GM10266 (cell line): ENCODE data around the gene NNMT.

Experiments used
- DNase-seq: peaks from one replicate; pipeline ENCODE4 v3.0.0; 2012; ENCODE audit errors: extremely low spot score
- TF ChIP-seq, protein P1 (sequence below): IDR thresholded peaks from 2 replicates; pipeline ENCODE4 v1.5.1; 2012; ENCODE audit warnings: mild to moderate bottlenecking, low read depth; ENCODE audit not compliant: control insufficient read depth, insufficient read depth; ENCODE audit errors: missing control alignments

The NNMT gene

DNA sequence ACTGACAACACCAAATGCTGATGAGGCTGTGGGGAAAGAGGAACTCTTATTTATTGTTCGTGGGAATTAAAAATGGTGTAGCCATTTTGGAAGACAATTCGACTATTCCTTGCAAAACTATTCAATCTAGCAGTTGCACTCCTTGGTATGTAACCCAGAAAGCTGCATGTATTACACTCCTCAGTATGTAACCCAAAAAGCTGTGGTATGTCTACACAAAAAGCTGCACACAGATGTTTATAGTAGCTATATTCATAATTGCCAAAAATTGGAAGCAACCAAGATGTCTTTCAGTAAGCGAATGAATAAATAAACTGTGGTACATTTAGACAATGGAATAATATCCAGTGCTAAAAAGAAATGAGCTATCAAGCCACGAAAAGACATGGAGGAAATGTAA is 4.9 kb downstream of the NNMT start:
- no peak for DNase-seq

DNA sequence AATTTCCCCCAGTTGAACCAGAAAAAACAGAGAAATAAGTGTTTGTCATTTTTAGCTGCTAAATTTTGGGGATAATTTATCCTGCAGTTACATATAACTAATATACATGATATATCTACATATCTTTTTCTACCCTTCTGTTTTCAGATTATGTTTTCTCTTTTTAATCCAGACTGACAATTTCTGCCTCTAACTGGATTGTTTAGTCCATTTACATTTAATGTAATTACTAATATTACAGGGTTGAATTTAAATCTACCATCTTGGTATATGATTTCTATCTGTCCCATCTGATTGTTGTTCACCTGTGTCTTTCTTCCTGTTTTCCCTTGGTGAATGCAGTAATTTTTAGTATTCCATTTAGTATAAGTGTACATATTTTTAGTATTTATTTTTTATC is 5.7 kb downstream of the NNMT start:
- DNase-seq: no peak
- TF ChIP-seq, protein P1, sequence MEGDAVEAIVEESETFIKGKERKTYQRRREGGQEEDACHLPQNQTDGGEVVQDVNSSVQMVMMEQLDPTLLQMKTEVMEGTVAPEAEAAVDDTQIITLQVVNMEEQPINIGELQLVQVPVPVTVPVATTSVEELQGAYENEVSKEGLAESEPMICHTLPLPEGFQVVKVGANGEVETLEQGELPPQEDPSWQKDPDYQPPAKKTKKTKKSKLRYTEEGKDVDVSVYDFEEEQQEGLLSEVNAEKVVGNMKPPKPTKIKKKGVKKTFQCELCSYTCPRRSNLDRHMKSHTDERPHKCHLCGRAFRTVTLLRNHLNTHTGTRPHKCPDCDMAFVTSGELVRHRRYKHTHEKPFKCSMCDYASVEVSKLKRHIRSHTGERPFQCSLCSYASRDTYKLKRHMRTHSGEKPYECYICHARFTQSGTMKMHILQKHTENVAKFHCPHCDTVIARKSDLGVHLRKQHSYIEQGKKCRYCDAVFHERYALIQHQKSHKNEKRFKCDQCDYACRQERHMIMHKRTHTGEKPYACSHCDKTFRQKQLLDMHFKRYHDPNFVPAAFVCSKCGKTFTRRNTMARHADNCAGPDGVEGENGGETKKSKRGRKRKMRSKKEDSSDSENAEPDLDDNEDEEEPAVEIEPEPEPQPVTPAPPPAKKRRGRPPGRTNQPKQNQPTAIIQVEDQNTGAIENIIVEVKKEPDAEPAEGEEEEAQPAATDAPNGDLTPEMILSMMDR: no peak

More for the DNA sequence above, 4.9 kb downstream of the NNMT start:
- TF ChIP-seq, protein P1: no peak

DNA sequence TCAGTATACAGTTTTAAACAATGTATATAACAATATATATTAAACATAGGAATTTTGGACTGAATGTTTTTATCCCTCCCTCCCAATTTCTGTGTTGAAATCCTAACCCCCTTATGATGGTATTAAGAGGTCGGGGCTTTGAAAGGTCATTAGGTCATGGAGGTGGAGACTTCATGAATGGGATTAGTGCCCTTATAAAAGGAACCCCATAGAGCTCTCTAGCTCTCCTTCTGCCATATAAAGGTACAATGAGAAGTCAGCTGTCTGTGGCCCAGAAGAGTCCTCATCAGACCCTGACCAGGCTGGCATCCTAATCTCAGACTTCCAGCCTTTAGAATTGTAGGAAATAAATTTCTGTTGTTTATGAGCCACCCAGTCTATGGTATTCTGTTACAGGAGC is 6.5 kb downstream of the NNMT start:
- TF ChIP-seq, protein P1: no peak
- DNase-seq: no peak

DNA sequence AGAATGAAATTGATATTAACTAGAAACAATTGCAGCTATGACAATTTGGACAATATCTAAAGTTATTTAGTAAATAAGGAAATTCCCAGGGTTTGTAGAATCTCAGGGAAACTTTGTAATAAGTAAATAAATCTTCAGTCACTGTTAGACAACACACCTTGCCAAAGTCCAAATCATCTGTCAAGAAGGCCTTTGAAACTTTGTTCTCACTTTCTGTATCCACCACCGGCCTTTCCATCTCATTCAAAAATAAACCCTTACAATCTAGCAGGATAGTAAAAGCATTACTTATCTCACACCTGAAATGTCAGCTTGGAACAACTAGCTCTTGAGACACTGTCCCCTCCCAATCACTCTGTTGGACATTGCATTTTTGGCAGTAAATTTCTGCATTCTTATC is 7.9 kb downstream of the NNMT start:
- TF ChIP-seq, protein P1: no peak
- DNase-seq: no peak

DNA sequence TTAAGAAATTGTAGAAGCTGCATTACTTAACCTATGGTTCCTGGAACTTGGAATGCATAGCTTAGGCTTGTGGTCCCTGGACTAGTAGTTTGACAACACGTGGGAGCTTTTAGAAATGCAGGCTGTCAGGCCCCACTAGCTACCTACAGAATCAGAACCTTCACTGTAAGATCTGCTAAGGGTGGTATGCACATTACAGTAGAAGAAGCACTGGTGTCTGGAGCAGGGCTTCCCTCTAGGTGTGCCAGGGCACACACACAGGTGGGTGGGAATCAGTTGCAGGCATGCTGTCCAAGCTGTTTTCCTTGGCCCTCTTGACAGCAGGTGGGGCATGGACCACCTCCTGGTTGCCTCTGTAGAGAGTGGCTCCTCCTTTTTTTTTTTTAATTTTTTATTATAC is 8.8 kb downstream of the NNMT start:
- TF ChIP-seq, protein P1: no peak
- no peak for DNase-seq

DNA sequence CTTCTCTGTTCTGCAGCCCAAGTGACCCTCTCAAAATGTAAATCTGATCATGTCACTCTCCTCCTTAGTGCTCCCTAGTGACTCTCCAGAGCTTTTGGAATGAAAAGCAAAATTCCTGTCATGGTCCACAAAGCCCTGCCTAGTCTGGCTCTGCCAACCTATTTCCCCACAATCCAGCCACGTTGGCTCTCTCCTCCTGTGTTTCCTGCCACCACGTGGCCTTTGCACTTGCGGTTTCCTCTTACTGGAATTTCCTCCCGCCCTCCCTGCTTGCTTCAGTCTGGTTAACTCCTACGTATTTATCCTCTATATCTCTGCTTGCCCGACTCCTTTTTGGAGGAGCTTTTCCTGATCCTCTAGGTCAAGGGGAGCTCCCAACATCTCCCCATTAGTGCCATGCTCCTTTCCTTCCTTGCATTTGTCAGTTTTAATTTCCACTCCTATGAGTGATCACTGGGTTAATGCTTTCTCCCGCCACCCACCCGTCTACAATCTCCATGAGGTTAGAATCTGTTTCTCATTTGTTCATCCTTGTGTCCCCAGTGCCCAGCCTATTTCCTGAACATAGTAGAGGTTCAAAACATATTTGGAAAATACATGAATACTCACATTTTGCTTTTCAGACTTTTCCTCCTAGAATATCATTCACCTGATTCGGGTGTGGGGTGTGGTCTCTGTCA is 11.5 kb downstream of the NNMT start:
- DNase-seq: no peak
- TF ChIP-seq, protein P1: no peak

DNA sequence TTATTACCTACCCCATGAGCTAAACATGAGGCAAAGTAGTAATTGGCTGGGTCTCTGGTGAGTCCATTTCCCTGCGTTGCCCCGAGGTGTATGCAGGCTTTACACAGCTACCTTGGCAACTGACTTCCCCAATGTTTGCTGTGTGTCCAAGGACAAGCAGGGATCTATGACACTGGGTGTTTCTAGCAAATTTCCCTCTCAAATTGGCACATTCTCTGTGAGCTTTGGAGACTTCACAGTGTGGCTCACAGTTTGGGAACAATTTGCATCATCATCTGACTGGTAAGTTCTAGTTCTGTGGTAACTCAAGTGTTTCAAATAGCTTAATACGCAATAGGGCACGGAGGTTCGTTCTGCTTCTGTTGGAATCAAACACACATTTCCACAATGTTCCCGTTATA is 12.5 kb downstream of the NNMT start:
- TF ChIP-seq, protein P1: no peak
- no peak for DNase-seq
